Gastrocnemius medialis (tissue), 4 donors: Measurements from ENCODE around the gene GULP1.

Experiments
- POLR2A ChIP-seq, 2 donors: fragments of 450-650 bp; IDR thresholded peaks; one replicate each; pipeline ENCODE4 v1.6.1; 2017; ENCODE audit warnings: antibody characterized with exemption in 2 of 2, mild to moderate bottlenecking in 2 of 2, moderate library complexity in 2 of 2
- TF ChIP-seq, protein P1 (sequence below), 5 experiments: fragments of 450-650 bp in 3 of 5; fragments of 200-600 bp in 2 of 5; sonication (generic) in 2 of 5; IDR thresholded peaks in 4 of 5; conservative IDR thresholded peaks in 1 of 5; 1 replicate in 4 of 5; 2 replicates in 1 of 5; pipeline ENCODE4 v1.5.1; 2016 to 2019; ENCODE audit warnings: antibody characterized with exemption in 5 of 5, mild to moderate bottlenecking in 3 of 5, moderate library complexity in 3 of 5

DNA sequence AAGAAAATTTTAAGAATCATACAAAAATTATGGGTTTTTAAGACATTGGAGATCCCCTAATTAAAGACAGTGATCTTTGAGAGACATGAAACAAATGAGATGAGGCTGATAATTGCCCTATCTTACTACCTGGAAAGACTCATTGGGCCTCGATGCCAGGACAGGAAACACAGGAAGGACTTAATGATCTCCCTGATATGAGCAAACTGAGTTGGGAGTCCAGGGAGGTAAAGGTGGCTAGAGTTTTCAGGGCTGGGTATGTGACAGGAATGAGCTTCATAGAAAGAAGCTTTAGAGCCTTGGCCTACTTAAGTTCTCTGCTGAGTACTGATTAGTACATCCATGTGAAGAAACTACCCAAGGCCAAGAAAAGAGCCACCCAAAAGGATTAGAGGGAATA, 40.6 kb upstream of the GULP1 start:
- TF ChIP-seq, protein P1, sequence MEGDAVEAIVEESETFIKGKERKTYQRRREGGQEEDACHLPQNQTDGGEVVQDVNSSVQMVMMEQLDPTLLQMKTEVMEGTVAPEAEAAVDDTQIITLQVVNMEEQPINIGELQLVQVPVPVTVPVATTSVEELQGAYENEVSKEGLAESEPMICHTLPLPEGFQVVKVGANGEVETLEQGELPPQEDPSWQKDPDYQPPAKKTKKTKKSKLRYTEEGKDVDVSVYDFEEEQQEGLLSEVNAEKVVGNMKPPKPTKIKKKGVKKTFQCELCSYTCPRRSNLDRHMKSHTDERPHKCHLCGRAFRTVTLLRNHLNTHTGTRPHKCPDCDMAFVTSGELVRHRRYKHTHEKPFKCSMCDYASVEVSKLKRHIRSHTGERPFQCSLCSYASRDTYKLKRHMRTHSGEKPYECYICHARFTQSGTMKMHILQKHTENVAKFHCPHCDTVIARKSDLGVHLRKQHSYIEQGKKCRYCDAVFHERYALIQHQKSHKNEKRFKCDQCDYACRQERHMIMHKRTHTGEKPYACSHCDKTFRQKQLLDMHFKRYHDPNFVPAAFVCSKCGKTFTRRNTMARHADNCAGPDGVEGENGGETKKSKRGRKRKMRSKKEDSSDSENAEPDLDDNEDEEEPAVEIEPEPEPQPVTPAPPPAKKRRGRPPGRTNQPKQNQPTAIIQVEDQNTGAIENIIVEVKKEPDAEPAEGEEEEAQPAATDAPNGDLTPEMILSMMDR (IDR thresholded peaks at IDR 0.05 in 4 of 5, conservative IDR thresholded peaks at IDR 0.05 in 1 of 5): no peak
- TF ChIP-seq POLR2A (IDR thresholded peaks at IDR 0.05): no peak
